ENCODE measurements around the gene FGG.

The FGG gene

DNA sequence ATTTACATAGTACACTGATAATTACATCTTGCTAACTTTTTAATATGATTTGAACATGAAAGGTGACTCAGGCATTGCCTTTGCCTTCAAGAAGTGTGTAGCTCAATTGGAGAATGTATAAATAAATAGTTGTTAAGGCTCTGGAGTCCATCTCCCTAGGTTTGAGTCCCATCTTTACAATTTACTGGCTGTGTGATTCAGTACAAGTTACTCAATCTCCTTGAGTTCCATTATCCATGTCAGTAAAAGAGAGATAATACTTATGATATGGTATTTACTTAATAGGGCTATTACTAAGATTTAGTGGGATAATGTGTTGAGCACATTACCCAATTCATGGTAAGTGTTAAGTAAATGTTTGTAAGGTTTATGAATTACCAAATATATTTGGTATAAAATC lies 1.9 kb upstream of the FGG start:
- H3K4me3 ChIP-seq (ENCODE audit: low read depth, low read length), result no peak overlapping the region
- TF ChIP-seq, protein P1, sequence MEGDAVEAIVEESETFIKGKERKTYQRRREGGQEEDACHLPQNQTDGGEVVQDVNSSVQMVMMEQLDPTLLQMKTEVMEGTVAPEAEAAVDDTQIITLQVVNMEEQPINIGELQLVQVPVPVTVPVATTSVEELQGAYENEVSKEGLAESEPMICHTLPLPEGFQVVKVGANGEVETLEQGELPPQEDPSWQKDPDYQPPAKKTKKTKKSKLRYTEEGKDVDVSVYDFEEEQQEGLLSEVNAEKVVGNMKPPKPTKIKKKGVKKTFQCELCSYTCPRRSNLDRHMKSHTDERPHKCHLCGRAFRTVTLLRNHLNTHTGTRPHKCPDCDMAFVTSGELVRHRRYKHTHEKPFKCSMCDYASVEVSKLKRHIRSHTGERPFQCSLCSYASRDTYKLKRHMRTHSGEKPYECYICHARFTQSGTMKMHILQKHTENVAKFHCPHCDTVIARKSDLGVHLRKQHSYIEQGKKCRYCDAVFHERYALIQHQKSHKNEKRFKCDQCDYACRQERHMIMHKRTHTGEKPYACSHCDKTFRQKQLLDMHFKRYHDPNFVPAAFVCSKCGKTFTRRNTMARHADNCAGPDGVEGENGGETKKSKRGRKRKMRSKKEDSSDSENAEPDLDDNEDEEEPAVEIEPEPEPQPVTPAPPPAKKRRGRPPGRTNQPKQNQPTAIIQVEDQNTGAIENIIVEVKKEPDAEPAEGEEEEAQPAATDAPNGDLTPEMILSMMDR (IDR thresholded peaks at IDR 0.05; ENCODE audit: borderline replicate concordance, insufficient read depth, low read depth, low read length), result no peak

DNA sequence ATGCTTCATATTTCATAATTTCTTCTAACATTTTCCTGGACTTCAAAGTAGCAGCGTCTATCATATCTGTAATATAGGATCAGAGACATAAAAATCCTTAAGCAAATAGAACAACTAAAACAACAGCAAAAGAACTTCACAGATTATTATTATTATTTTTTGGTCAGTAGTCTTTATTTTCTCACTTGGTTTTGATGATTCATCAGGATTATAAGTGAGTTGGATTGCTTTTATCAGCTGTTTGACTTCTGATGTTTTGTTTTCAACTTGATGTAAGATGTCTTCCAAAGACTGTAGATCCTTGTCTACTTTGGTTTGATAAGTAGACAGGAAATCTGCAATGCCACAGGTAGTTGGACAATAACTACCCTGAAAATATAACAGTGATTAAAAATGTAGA lies 623 bp downstream of the FGG start:
- no peak overlapping the region for H3K4me3 ChIP-seq (ENCODE audit: low read depth, low read length)
- TF ChIP-seq, protein P1 (IDR thresholded peaks at IDR 0.05; ENCODE audit: borderline replicate concordance, insufficient read depth, low read depth, low read length), result no peak

DNA sequence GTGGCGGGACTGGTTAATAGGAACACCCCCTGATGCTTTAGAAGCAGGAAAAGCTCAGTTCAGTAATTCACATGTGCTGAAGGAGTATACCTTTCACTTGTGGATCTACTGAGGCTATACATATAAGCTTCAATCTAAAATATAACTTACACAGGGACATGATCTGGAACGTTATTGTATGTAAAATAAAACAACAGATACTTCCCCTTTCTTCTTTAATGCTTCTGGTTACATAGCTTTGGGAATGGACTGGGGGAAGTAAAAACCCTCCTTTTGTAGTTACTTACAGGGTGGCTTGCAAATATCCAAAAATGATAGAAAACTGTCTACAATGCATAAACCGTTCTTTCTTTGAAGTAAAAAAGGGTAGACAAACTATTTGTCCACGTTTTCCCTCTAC lies 1.9 kb downstream of the FGG start:
- H3K4me3 ChIP-seq (ENCODE audit: low read depth, low read length), result no peak overlapping the region
- TF ChIP-seq, protein P1 (IDR thresholded peaks at IDR 0.05; ENCODE audit: borderline replicate concordance, insufficient read depth, low read depth, low read length), result no peak

DNA sequence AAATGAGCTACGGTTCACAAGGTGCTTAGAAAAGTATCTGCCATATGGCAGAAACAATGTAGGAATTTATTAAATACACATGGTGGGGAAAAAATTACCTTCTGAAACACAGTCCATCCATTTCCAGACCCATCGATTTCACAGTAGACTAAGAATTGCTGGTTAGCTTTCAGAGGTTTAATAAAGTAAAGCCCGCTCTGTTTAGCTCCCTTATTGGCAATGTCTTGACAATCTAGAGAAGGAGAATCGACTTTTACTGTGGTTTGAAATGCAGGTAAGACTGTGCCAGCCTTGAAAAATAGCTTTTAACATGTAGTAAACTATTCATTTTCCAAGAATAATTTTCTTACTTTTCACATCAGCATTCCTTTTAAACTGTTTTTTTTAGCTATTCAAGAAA lies 2.9 kb downstream of the FGG start:
- TF ChIP-seq, protein P1 (IDR thresholded peaks at IDR 0.05; ENCODE audit: borderline replicate concordance, insufficient read depth, low read depth, low read length), result no peak
- no peak overlapping the region for H3K4me3 ChIP-seq (ENCODE audit: low read depth, low read length)

DNA sequence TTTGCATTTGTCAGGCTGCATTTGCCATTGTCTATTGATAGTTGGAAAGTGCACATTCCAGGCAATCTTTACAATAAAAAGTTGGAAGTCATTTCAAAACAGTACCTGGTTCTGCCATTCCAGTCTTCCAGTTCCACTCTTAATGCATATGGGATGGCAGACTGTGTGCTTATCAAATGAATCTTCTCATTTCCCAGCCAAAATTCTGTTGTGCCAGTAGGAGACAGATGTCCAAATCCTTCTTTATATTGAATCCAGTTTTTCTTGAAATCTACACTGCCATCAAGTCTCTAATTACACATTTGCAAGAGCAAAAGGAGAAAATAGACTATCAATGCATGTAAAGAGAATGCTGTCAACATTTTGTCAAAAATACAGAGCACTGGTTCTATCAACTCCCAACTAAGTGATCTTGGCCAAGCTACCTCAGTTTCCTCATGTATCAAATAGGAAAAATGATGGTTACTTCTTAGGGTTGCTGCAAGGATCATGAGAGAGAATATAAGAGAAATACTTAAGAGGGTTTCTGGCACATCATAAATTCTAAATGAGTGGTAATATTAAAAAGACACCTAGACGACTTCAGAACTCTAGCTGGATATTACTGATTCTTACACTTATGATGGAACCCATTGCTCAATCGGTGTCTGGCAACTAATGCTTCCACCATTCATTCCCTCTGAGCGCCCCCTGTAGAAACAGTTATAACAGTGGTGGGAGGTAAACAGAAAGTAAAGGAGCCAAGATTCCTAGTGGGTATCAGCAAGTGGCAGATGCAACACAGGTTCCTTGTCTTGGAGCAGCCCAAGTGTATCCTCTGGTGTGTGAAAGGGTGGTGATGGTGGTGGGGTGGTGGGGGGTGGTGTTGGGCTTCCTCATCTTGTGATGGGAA lies 3.8 kb downstream of the FGG start:
- TF ChIP-seq, protein P1 (IDR thresholded peaks at IDR 0.05; ENCODE audit: borderline replicate concordance, insufficient read depth, low read depth, low read length), result no peak
- H3K4me3 ChIP-seq (ENCODE audit: low read depth, low read length), result no peak overlapping the region

DNA sequence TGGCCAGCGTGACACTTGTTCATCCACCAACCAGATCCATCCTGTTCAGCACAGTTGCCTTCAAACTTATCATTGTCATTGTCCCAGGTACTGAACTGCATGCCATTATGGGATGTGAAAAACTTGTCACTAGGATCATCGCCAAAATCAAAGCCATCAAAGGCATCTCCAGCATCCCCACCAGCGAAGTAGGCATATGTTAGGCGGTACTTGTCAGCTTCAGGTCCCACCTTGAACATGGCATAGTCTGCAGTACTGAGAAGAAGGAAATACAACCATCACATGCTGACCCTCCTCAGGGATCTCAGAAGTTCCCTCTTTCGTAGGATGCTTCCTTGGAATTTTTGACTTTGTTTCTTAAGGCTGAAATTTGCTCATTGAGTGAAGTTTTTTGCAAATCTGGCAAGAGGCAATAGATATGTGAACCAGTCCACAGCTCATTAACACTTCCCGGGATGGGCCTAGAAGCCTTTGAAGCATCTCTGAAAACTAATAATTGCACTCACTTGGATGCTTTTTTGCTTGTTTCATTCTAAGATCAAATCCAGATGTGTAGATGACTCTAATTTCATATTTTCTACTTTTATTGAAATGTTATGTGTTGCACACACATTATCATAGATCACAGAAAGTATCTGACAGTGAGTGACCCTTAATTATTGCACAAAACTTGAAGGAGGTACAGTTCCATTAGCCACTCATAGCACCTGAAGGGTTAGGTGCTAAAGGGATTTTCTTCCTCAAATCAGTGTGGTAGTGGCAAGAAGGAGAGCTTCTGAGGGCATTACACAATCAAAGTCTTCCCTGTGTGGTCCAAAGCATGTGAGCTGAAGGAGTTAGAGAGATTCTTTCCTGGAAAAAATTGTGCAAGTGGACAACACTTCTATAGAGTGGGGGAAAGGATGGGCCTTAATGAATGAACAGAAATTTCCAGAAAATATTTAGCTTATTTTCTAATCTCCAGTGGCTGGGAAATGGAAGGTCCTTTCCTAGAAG lies 5.4 kb downstream of the FGG start:
- TF ChIP-seq, protein P1 (IDR thresholded peaks at IDR 0.05; ENCODE audit: borderline replicate concordance, insufficient read depth, low read depth, low read length), result no peak
- no peak overlapping the region for H3K4me3 ChIP-seq (ENCODE audit: low read depth, low read length)

Data from GM12875 (cell line).